Right ventricle myocardium inferior (tissue), 1 donor: ENCODE measurements around the gene SEMA3G. TPM values are rescaled to one million over a fixed set of nuclear protein-coding genes. Genes with fewer than 3 reads are reported as not detected.

Source experiments
- ATAC-seq: fragments of 200-7000 bp; cut with Tn5 transposase; one replicate; pipeline ENCODE4 v1.9.1; 2020; ENCODE audit warnings: mild to moderate bottlenecking, moderate library complexity
- DNase-seq: peaks from one replicate; pipeline ENCODE4 v3.0.0; 2021; ENCODE audit errors: missing footprints
- intact Hi-C: fragments of 100-400 bp; cut with DNase I; formaldehyde crosslinking; loops from one replicate; pipeline ENCODE4 v1.11.0; 2022
- total RNA-seq: library from RNA; stranded (reverse); fragmentation: NEBNext Ultra II Directional; extraction: Animal tissue kit (Norgen Biotek cat#: 25700); gene quantifications from one replicate; pipeline ENCODE4 v1.2.1, GENCODE V29; 2021
- donor health status: DM: no; HTN: yes; CAD: no; lungs with severe emphysema.

Gene SEMA3G
- total RNA-seq, 1 donor from 2014 or later, result 12.3 TPM

GRCh38 chr3:52480768-52481715, 36.1 kb upstream of the SEMA3G start:
- intact Hi-C loops, result no loop called here
- no peak for ATAC-seq
- no peak for DNase-seq

GRCh38 chr3:52479877-52480575, 35.1 kb upstream of the SEMA3G start:
- DNase-seq (no peak), ATAC-seq (peak; percentile 15)
- intact Hi-C loops, result no loop called here

DNA sequence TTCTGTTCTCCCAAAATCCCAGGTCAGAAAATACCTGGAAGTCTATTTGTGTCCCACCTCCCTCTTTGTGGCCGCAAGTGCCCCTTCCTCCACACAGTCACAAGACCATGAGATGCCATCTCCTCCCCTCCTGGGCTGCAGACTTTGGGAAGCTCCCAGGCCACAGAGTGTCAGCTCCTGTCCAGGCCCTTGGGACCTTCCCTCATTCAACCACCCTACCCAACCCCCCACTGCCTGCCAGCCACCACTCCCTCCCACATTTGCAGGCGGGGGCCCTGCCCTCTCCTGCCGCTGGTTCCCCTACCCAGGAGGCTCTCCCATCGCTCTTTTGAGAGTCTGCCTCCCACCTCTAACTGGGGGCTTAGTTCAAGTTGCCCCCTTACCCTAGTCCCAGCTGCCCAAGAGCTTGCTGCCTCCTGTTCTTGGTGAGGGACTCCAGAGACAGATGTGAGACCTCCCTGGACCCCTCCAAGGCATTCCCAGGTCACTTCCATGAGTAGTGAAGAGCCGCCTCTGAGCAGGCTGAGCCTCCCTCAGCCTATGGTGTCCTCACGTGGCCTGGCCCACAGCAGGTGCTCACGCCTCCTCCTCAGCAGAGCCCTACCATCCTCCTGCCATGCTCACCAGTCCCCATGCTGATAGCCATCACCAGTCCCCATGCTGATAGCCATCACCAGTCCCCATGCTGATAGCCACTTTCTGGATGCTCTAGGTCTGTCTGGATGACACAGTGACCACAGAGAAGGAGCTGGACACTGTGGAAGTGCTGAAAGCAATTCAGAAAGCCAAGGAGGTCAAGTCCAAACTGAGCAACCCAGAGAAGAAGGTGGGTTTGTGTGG, 34.4 kb upstream of the SEMA3G start:
- intact Hi-C loops, result no loop called here
- DNase-seq (no peak), ATAC-seq (no peak)

GRCh38 chr3:52477796-52478095, 32.8 kb upstream of the SEMA3G start:
- DNase-seq (no peak), ATAC-seq (no peak)
- intact Hi-C loops, result no loop called here

DNA sequence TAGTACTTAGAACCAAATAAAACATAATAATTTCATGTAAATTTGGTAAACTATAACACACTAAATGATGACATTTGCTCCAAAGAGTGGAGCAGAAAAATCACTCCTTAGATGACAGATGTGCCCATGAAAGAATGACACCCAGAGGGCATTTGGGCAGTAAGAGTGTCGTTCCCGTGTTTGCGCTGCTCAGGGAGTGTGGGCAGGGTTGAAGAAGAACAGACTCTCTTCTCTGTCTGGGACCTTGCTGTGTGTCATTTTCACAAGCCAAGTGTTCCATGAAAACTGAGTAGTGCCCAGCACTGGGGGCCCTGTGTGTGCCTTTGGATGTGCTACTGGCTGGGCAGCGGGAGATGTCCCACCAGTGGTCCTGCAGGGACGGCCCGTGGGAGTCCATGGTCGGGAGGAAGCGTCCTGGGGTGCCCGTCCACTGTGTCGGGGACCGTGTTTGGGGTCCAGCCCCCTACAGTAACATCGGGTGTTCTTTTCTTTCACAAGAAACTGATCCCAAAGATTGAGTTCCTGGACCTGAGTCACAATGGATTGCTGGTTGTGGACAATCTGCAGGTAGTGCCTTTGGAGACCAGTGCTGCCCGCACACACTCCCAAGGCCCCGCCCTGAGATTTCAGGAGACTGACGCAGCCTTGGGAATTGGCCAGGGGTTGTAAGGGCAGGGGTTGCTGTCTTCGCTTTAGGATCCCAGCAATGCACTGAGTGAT, 32.3 kb upstream of the SEMA3G start:
- intact Hi-C loops, result no loop called here
- no peak for ATAC-seq
- no peak for DNase-seq

DNA sequence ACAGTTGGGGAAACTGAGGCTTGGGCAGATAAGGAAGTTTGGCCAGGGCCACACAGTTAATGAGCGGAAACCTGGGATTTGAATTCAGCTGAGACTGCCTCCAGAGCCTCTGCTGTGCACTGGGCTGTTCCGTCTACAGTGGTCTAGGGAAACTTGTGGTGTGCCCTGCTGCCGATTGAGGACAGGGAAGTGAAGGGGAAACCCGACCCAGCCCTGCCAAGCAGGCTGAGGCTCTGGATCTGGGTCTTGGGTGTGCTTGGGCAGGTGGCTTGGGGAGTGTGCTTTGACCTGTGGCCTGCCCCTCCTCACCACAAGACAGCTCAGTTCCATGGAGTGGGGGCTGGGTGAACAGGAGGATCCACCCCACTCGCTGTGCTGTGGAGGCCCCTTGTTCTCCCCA, 28.1 kb upstream of the SEMA3G start:
- ATAC-seq (no peak), DNase-seq (peak; percentile 35)
- intact Hi-C loops, result loop anchor here (2.0 to 5.0 kb wide), 3 partner anchors 64 to 209 kb away; partner anchors contain the start of gene UQCC5

DNA sequence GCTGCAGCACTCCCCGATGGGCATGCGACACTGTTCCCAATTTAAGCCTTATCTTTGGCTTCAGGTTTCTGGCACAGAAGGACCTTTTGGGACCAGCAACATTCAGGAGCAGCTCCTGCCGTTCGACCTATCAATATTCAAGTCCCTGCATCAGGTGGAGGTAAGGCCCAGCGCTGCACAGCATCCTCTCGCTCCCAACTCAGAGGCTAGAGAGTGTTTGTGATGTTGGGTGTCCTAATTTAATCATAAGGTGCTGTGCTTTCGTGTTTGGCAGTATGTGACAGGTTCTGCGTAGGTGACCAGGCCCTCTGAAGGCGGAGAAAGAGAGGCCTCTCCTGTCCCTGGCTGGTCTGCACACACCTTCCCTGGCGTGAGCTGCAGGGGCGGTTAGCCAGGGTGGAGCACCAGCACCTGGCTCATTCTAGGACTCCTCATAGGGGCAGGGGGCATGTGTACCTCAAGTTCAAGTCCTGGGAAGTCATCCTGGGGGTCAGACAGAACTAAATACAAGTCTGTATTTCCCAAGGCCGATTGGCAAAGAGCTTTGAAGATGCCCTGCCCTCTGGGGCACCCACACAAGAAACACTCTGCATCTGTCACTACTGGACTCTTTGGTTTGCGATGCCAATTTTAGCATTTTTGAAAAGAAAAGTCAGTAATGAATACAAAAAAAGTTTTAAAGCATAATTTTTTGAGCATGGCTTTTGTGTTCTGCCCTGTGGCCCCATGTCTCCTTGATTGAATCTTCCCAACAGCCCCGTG, 27.5 kb upstream of the SEMA3G start:
- DNase-seq (peak; percentile 41), ATAC-seq (no peak)
- intact Hi-C loops, result loop anchor here (2.0 to 5.0 kb wide), 3 partner anchors 64 to 210 kb away; partner anchors contain the start of gene UQCC5

DNA sequence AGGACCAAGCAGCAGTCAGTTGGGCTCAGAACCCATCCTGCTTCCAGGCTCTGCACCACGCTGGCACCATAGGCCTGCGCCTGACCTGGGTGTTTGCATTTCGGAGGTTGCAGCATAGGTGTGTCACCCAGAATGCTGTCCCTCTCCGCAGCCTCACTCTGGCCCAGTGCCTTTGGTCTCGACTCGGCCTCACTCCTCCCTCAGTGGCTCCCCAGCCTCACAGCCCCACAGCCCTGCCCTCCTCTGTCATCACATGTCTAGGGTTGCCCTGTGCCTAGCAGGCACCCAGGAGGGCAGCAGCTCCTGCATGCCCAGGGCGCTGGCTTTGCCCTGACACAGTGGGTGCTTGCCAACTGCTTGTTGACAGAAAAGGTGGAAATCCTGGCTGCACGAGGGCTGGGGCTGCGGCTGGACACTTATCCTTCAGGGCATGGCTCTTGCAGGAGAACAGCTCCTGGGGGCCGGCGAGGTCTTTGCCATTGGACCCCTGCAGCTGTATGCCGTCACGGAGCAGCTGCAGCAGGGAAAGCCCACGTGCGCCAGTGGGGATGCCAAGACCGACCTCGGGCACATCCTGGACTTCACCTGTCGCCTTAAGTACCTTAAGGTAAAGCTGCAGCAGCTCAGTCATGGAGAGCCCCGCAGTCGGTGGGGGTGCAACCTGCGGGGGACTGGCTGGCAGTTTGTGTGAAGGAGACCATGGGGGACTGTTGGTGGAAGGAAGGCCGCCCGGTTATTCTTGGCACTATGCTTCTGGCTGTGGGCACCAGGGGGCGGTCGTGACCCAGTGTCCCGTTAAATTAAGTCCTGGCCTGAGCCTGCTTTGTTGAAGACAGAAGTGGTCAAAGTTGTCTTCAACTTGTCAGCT, 26.7 kb upstream of the SEMA3G start:
- peak; percentile 89 for DNase-seq
- peak; percentile 83 for ATAC-seq
- intact Hi-C loops, result loop anchor here (2.0 to 5.0 kb wide), 3 partner anchors 65 to 211 kb away; partner anchors contain the start of gene UQCC5

GRCh38 chr3:52470920-52471319, 26.0 kb upstream of the SEMA3G start:
- ATAC-seq (no peak), DNase-seq (peak; percentile 13)
- intact Hi-C loops, result loop anchor here (5.0 kb wide), 2 partner anchors 136 to 211 kb away; no protein-coding TSS in a partner anchor

DNA sequence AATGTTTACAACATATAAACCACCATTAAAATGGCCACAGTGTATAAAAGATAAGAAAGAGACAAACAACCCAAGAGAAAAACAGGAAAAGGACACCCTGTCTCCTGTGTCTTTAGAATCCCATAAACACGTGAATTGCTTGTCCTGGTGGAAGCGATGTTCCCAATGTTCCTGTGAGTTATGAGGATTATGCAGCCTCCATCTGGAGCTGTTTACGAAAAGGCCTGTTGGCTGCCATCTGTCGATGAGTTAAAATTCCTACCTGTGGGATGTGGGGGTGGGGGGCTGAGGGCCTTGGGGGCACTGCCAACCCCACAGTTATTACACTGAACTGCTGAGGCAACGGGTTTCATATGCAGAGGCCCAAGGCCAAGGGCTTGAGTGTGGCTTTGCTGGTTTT, 24.1 kb upstream of the SEMA3G start:
- ATAC-seq (no peak), DNase-seq (peak; percentile 7)
- intact Hi-C loops, result no loop called here

DNA sequence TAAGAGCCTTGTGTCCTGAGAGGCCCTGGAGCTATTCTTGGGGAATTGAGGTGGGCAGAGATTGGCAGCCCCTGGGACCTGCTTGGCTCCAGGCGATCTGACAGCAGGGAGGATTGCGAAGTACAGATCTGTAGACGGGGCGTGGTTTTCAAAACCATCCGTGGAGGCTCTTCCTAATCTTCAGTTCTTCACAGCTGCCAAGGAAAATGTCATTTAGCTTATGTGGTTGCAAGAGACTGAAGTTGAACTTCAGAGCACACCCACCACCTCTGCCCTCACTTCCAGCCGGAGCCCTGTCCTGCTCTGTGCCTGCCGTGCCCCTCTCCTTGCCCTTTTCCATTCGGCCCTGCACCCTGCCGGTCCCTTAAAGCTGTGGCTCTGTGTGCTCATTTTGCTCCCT, 23.4 kb upstream of the SEMA3G start:
- peak; percentile 19 for ATAC-seq
- peak; percentile 1 for DNase-seq
- intact Hi-C loops, result no loop called here

DNA sequence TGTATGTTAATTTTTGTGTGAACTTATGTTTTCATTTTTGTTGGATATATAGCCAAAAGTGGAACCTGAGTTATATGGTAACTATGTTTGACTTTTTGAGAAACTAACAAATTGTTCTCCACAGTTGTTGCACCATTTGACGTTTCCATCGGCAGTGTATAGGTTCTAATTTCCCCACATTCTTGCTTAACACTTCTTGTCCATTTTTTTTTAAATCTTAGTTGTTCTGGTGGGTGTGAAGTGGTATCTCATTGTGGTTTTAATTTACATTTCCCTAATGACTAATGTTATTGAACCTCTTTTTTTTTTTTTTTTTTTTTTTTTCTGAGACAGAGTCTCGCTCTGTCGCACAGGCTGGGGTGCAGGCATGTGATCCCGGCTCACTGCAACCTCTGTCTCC, 18.5 kb upstream of the SEMA3G start:
- DNase-seq (peak; percentile 4), ATAC-seq (no peak)
- intact Hi-C loops, result no loop called here

DNA sequence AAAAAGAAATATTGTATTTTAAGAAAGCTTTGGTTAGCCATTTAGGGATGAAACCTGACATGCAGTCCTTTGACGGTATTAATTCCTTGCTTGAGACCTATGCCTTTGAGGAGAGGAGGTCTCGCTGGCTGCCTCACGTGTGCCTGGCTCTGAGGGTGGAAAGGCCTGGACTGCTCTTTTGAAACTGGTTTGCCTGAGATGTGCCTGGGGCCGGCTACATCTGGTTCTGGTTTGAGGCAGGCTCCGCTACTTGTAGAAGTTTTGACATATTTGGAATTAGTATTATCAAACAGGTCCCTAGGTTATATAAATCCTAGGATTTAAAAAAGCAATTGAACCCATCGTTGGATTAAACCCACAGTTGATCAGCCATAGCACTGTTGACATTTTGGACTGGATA, 17.0 kb upstream of the SEMA3G start:
- ATAC-seq (no peak), DNase-seq (peak; percentile 34)
- intact Hi-C loops, result no loop called here

GRCh38 chr3:52458770-52459545, 14.1 kb upstream of the SEMA3G start:
- ATAC-seq, result no peak
- intact Hi-C loops, result loop anchor here (5.0 kb wide), 2 partner anchors 78 to 228 kb away; partner anchors contain the start of genes GNL3, PBRM1 and UQCC5
- DNase-seq, result peak; percentile 20

DNA sequence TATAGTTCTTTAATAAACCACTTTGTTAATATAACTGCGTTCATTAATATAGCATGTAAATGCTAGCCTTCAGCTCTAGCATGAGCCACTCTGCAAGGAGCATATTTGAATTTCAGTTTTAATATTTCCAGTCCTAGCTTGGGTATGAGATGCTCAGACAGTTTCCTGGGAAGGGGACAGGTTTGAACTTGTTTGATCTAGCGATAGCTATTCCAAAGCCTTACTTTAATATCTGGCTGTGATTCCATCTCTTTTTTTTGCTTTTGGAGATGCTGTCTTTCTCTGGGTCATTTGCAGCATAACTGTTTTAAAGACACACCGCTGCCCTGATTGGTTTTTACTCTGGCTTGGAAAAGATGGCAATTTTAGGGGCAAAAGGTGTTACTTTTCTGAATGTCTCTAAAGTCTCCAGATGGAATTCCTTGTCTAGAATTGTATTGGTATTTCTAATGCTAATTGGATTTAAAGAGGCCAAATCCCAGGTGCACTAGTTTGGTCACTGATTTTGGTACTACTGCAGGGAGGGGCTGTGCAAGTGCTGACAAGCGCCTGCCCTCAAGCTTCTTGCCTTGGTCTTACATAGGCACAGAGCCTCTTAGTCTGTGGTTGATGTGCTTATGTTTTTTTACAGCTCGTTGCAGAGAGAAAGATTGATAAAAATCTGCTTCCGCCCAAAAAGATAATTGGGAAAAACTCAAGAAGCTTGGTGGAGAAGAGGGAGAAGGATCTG, 13.3 kb upstream of the SEMA3G start:
- DNase-seq (peak; percentile 25), ATAC-seq (no peak)
- intact Hi-C loops, result loop anchor here (5.0 kb wide), 2 partner anchors 79 to 229 kb away; partner anchors contain the start of genes GNL3, PBRM1 and UQCC5
